PFSK-1 (cell line): ENCODE results near the gene ALDOC.

Experiments used
- FOXP2 ChIP-seq: optimal IDR thresholded peaks from 2 replicates; pipeline ENCODE3; 2011; ENCODE audit warnings: borderline replicate concordance, control low read depth, inconsistent platforms; ENCODE audit not compliant: insufficient read depth; ENCODE audit errors: extremely low read length, extremely low read depth
- POLR2AphosphoS5 ChIP-seq: IDR thresholded peaks from 2 replicates; pipeline ENCODE4 v1.6.1; 2012; ENCODE audit warnings: low read depth, mild to moderate bottlenecking, control low read depth, low read length, moderate library complexity
- SIN3A ChIP-seq: IDR thresholded peaks from 2 replicates; pipeline ENCODE4 v1.6.1; 2012; ENCODE audit warnings: mild to moderate bottlenecking, low read length, moderate library complexity, borderline replicate concordance; ENCODE audit not compliant: insufficient read depth
- TAF1 ChIP-seq: IDR thresholded peaks from 2 replicates; pipeline ENCODE4 v1.6.1; 2012; ENCODE audit warnings: low read length, control low read depth, borderline replicate concordance; ENCODE audit not compliant: insufficient read depth
- TF ChIP-seq, protein P1 (sequence below), 2 experiments: IDR thresholded peaks; 2 replicates each; pipeline versions ENCODE4 v1.6.1 to v1.8.0; 2011 to 2012; ENCODE audit warnings: low read depth in 2 of 2, low read length in 2 of 2, control low read depth in 1 of 2, inconsistent platforms in 1 of 2, mild to moderate bottlenecking in 1 of 2, moderate library complexity in 1 of 2; ENCODE audit not compliant: insufficient read depth in 1 of 2

ALDOC gene

DNA sequence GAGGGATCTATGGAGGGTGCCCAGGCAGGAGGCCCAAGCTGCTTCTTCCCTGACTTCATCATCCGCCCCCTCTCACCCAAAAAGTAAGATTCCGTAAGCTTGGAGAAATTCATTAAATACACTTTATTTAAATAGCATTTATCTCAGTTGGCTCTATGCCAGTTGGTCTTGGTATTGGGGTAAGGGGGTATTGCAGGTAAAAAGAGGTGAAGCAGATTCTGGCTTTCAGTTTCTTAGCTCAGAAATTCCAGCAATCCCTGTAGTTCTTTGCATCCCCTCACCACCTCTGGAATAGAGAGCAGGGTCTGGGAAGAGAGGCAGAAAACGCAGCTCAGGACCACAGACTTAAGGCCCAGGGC lies 750 bp upstream of the ALDOC start:
- no peak for TF ChIP-seq TAF1
- TF ChIP-seq POLR2AphosphoS5: no peak

DNA sequence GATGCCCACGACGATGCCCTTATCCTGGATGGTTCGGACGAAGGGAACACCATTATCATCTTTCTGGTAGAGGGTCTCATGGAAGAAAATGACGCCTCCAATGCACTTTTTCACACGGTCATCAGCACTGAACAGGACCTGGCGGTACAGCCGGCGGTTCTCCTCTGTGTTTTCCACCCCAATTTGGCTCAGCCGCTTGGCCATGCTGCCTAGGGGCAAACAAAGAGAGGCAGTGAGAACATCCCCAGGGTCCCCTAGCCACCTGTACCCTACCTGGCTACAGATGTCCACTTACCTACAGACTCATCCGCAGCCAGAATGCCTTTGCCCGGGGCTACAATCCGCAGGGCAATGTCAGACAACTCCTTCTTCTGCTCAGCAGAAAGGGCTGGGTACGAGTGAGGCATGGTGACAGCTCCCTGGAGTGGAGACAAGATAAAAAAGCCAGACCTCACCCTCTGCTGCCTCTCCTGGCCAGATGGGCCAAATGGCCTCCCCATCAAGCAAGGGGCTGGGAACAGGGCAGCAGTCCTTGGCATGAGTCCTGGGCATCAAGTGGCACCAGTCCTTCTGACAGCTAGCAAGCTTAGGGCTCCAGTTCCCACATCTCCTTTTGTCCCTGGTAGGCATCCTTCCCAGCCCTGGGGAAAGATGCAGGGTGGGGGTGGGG lies 1.4 kb downstream of the ALDOC start:
- TF ChIP-seq, protein P1, sequence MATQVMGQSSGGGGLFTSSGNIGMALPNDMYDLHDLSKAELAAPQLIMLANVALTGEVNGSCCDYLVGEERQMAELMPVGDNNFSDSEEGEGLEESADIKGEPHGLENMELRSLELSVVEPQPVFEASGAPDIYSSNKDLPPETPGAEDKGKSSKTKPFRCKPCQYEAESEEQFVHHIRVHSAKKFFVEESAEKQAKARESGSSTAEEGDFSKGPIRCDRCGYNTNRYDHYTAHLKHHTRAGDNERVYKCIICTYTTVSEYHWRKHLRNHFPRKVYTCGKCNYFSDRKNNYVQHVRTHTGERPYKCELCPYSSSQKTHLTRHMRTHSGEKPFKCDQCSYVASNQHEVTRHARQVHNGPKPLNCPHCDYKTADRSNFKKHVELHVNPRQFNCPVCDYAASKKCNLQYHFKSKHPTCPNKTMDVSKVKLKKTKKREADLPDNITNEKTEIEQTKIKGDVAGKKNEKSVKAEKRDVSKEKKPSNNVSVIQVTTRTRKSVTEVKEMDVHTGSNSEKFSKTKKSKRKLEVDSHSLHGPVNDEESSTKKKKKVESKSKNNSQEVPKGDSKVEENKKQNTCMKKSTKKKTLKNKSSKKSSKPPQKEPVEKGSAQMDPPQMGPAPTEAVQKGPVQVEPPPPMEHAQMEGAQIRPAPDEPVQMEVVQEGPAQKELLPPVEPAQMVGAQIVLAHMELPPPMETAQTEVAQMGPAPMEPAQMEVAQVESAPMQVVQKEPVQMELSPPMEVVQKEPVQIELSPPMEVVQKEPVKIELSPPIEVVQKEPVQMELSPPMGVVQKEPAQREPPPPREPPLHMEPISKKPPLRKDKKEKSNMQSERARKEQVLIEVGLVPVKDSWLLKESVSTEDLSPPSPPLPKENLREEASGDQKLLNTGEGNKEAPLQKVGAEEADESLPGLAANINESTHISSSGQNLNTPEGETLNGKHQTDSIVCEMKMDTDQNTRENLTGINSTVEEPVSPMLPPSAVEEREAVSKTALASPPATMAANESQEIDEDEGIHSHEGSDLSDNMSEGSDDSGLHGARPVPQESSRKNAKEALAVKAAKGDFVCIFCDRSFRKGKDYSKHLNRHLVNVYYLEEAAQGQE (IDR thresholded peaks at IDR 0.05; ENCODE audit: insufficient read depth in 1 of 2, low read depth in 2 of 2, low read length in 2 of 2): no peak
- TF ChIP-seq TAF1 (no peak), FOXP2 (no peak), POLR2AphosphoS5 (no peak), SIN3A (no peak)

DNA sequence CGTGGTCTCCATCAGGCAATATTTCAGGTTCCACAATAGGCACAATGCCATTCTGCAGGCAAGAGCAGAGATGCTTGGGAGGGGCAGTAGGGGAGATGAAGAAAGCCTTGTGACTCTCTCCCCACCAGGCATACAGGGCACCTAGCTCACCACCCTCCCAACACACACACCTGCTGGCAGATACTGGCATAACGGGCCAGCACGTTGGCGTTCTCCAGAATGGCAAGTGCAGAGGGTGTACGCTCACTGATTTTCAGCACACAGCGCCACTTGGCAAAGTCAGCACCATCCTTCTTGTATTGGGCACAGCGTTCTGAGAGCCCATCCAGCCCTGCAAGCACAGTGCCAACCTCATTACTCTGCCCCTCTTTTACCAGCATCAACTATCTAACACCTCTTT lies 2.2 kb downstream of the ALDOC start:
- no peak for TF ChIP-seq SIN3A
- TF ChIP-seq POLR2AphosphoS5: no peak
- TF ChIP-seq TAF1: no peak
- TF ChIP-seq FOXP2: no peak
- TF ChIP-seq, protein P1 (IDR thresholded peaks at IDR 0.05; ENCODE audit: insufficient read depth in 1 of 2, low read depth in 2 of 2, low read length in 2 of 2): no peak

DNA sequence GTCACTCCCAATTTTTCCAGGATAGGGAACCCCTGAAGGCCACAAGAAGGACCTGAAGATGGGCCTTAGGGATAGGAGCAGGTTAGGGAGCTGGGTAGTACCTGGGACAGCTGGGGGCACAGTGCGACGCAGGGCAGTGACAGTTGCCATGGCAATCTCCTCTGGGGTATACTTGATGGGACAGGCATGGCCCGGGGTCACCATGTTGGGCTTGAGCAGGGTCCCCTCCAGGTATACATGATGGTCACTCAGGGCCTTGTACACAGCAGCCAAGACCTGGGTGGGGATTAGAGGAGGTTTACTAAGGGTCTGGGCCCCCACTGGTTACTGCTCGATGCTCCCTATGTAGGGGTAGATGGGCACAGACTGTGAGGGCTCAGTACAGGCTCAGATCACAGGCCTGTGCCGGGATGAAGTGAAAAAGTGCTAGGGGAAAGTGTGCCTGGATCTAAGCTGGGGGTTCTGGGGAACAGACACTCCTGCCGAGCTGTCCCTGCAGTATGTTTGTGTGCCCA lies 2.7 kb downstream of the ALDOC start:
- TF ChIP-seq POLR2AphosphoS5 (no peak), SIN3A (no peak), FOXP2 (no peak), TAF1 (no peak)
- TF ChIP-seq, protein P1 (IDR thresholded peaks at IDR 0.05; ENCODE audit: insufficient read depth in 1 of 2, low read depth in 2 of 2, low read length in 2 of 2): no peak

DNA sequence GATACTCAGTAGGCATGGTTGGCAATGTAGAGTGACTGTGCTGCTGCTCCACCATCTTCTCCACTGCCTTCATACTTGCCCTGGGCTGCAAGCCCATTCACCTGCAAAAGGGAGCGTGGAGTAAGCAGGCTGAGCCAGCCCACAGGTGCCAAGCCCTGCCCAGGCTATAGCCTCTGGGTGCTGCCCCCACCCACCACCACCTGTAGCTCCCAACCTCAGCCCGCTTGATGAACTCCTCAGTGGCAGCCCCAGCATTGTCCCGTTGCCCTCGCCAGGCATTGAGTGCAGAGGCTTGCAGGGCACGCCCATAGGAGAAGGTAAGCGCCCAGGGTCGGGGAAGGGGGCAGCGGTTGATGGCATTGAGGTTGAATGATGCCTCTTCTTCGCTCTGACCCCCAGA lies 3.2 kb downstream of the ALDOC start:
- TF ChIP-seq, protein P1 (IDR thresholded peaks at IDR 0.05; ENCODE audit: insufficient read depth in 1 of 2, low read depth in 2 of 2, low read length in 2 of 2): no peak
- TF ChIP-seq SIN3A (no peak), FOXP2 (no peak), POLR2AphosphoS5 (no peak), TAF1 (no peak)
